Measurements from ENCODE around the gene ADD2.

GRCh38 chr2:70698847-70699246, 69.2 kb downstream of the ADD2 start:
- TF ChIP-seq, protein P1, sequence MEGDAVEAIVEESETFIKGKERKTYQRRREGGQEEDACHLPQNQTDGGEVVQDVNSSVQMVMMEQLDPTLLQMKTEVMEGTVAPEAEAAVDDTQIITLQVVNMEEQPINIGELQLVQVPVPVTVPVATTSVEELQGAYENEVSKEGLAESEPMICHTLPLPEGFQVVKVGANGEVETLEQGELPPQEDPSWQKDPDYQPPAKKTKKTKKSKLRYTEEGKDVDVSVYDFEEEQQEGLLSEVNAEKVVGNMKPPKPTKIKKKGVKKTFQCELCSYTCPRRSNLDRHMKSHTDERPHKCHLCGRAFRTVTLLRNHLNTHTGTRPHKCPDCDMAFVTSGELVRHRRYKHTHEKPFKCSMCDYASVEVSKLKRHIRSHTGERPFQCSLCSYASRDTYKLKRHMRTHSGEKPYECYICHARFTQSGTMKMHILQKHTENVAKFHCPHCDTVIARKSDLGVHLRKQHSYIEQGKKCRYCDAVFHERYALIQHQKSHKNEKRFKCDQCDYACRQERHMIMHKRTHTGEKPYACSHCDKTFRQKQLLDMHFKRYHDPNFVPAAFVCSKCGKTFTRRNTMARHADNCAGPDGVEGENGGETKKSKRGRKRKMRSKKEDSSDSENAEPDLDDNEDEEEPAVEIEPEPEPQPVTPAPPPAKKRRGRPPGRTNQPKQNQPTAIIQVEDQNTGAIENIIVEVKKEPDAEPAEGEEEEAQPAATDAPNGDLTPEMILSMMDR (IDR thresholded peaks at IDR 0.05) = no peak
- TF ChIP-seq POLR2AphosphoS5 (IDR thresholded peaks at IDR 0.05; ENCODE audit: insufficient read depth in 1 of 2, low read depth in 1 of 2) = no peak
